ENCODE measurements around the gene TAF4.

TAF4 gene

GRCh38 chr20:61939691-61940360 lies 125.9 kb downstream of the TAF4 start:
- no peak for DNase-seq

- DNase-seq, result no peak
These were observed 126.6 kb downstream of the TAF4 start for GRCh38 chr20:61938839-61939690.

GRCh38 chr20:61937963-61938838 lies 127.5 kb downstream of the TAF4 start:
- no peak for DNase-seq

- DNase-seq, result no peak
These were observed 128.3 kb downstream of the TAF4 start for GRCh38 chr20:61937146-61937962.

- DNase-seq, result no peak
These were observed 129.0 kb downstream of the TAF4 start for GRCh38 chr20:61936701-61937131.

GRCh38 chr20:61935926-61936700 lies 129.6 kb downstream of the TAF4 start:
- no peak for DNase-seq

GRCh38 chr20:61934716-61935530 lies 130.8 kb downstream of the TAF4 start:
- no peak for DNase-seq

- no peak for DNase-seq
These were observed 131.5 kb downstream of the TAF4 start for GRCh38 chr20:61933951-61934715.

- DNase-seq, result no peak
These were observed 132.2 kb downstream of the TAF4 start for GRCh38 chr20:61933481-61933950.

- DNase-seq, result no peak
These were observed 132.8 kb downstream of the TAF4 start for GRCh38 chr20:61932711-61933480.

- no peak for DNase-seq
These were observed 133.5 kb downstream of the TAF4 start for GRCh38 chr20:61932199-61932592.

GRCh38 chr20:61931476-61932198 lies 134.0 kb downstream of the TAF4 start:
- DNase-seq, result no peak

- DNase-seq, result no peak
These were observed 134.8 kb downstream of the TAF4 start for GRCh38 chr20:61930776-61931475.

GRCh38 chr20:61929971-61930666 lies 135.6 kb downstream of the TAF4 start:
- DNase-seq, result no peak

- no peak for DNase-seq
These were observed 136.1 kb downstream of the TAF4 start for GRCh38 chr20:61929561-61929960.

- no peak for DNase-seq
These were observed 137.7 kb downstream of the TAF4 start for GRCh38 chr20:61927826-61928541.
